GM18520 (cell line): ENCODE data around the gene UNK.
A peak's percentile ranks its signal among the peaks of the same experiment; 100 is the strongest.
"Not testable (repeated sequence)": the region's sequence is repeated elsewhere in the genome, so short reads cannot be mapped to it uniquely, and the experiment has no call there.

ENCODE experiments used
- ATAC-seq: cut with Tn5 transposase; IDR thresholded peaks from one replicate; pipeline ENCODE4 v1.9.1; 2021; ENCODE audit not compliant: unreplicated experiment

UNK gene

DNA sequence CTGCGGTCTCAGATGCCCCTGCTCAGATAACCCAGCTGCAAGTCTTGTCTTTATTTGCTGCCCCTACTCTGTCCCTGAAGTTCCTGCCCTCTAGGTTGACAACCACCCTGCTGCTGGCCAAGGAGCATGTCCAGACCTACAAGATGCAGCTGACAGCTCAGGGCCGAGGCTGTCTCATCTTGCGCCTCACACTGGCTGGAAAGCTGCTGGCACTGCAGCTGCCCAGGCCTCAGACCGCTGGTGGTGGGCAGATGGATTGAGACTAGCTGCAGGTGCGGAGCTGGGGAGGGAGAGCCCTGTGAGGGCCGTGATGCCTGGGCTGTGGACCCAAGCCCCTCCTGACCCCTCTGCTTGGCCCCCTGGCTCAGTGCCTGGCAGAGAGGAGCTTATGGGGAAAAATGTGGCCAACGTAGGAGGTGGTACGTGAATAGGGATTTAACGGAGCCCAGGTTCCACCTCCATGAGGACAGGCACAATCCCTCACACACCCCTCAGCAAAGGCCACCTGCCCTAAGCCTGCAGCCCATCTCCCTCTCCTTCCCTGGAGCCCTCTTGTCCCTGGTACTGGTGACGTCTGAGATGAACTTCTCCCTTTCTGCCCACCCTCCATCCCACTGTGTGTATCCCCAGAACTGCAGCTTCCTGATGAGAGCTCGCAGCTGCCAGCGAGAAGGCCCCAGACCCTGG is 11.3 kb upstream of the UNK start:
- no peak for ATAC-seq

DNA sequence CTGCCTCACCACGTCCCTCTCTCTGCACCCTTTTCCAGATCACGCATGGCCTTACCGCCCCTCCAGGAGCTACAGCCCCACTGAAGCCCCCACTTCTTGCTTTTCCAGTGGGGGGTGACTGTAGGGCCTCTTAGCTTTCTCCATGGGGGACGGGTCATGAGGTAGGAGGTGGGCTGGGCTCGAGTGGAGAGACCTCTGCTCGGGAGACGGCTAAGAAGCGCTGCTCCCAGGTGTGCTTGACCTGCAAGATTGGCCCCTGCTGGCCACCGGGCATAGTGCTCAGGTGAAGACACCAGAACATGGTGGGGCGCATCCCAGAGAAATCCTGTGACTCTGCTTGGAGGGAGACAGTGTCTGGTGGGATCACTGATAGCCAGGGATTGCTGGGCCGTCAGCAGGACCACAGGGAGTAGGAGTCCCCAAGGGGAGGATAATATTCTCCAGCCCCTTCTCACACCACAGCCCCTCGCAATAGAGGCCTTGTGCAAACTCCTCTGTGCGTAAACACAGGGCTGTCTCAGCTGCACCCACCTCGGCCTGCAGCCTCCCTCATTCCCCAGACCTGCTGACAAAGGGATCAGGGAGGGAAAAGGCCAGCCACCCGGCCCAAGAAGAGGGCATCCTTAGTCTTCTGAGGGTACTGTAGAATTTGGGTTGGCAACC is 10.7 kb upstream of the UNK start:
- ATAC-seq: no peak

DNA sequence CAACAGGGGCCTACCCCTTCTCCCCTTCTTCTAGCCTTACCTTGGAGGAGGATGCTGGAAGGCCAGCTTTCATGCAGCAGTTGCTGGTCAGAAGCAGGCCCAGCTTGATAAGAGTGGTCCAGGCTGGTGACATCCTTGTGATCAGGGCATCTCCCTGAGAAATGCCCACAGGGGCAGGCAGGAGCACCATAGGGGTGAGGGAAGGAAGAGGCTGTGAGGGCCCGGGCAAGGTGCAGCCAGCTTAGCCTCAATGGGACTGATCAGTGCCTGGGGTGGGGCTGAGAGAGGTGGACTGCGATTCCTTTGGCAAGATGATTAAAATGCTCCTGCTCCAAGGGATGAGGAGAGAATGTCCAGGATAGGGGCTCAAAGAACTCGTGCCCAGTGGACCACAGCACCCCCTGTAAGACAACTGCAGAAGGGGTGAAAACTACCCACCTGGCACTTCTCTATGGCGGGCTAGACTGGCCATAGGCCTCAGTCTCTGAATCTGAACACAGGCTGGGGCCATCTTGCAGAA is 10.1 kb upstream of the UNK start:
- no peak for ATAC-seq

DNA sequence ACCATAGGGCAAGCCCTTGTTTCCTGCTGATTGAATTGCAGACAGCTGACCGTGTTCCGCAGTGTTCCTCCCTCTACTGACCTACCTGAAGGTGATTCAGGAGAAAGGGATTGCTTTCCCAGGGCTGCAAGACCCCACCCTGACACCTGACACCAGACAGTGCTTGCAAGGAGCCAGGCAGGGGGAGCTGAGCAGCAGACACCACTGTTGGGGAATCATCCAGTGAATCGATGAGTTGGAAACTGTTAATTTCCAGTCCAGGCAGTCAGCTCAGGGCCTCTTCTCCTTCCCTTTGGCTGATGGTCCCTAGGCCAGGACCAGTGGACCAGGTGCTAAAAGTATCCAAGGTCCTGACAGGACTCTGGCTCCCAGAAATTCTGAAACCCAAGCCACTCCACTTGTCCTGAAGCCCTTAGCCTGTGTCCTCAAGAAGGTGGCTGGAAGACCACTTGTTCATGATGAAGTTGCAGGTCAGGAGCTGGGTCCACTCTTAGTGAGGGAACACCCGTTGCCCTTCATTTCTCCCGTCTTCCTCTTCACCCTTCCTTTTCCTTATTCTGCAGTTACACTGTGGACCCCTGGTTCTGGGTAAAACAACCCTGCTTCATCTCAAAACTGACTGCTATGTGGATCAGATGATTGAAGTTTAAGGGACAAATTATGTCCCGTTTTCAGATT is 9.5 kb upstream of the UNK start:
- no peak for ATAC-seq

GRCh38 chr17:75776386-75777295 is 8.0 kb upstream of the UNK start:
- ATAC-seq: no peak

DNA sequence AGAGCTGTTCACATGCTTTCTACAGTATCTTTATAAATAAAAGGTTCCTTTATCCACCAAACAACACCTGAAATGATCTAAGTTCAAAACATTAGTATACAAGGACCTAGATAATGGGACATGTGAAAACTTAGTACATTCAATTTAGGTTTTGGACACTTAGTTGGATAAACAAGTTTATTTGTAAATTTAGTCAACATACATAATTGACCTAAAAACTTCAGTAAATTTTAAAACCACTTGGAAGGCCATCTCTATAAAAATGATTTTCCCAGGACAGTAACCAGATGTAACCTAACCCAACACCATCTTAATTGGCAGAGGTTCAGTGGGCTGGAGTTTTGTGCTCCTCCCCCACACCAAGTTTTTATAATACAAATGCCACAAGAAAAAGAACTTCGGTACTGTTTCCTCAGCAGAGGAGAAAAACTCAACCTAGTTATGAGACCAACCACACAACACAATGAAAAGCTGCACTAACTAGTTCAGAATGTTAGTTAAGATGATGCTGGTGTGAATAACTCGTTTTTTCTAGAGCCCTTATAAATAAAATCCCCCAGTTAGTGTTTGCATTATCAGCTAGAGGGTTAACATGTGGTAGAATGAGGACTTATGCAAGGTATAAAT is 7.2 kb upstream of the UNK start:
- no peak for ATAC-seq

DNA sequence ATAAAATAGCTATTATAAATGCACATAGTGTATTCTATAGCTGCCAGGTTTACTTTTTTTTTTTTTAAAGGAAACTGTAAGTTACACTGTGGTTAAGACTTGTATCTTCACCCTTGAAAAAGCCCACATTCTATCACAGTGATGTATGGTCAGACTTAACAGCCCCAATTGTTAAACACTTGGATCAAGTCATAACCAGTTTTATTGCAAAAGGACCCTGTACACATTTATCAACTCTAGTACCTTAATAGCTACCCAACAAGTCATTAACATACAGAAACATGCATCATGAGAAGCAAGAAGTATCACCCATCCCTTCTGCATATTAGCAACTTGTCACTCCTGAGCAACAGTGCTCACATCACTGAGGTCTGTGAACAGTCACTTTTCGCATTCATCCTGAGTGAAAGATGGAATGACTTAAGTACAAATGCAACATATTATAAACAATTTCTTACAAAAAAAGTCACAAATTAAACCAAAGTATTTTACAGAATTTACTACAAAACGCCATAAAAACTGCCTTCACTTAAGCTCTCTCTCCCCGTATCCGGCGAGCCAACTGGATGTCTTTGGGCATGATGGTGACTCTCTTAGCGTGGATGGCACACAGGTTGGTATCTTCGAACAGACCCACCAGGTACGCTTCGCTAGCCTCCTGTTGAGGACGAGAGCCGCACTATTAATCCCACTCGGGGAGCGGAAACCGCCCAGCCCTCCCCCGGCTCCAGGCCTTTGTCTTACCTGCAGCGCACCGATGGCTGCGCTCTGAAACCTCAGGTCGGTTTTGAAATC is 6.3 kb upstream of the UNK start:
- ATAC-seq: not testable (repeated sequence)

- peak; percentile 1 for ATAC-seq
Observed at GRCh38 chr17:75778861-75779249, 5.8 kb upstream of the UNK start.

GRCh38 chr17:75779250-75779986 is 5.2 kb upstream of the UNK start:
- ATAC-seq: peak; percentile 69

DNA sequence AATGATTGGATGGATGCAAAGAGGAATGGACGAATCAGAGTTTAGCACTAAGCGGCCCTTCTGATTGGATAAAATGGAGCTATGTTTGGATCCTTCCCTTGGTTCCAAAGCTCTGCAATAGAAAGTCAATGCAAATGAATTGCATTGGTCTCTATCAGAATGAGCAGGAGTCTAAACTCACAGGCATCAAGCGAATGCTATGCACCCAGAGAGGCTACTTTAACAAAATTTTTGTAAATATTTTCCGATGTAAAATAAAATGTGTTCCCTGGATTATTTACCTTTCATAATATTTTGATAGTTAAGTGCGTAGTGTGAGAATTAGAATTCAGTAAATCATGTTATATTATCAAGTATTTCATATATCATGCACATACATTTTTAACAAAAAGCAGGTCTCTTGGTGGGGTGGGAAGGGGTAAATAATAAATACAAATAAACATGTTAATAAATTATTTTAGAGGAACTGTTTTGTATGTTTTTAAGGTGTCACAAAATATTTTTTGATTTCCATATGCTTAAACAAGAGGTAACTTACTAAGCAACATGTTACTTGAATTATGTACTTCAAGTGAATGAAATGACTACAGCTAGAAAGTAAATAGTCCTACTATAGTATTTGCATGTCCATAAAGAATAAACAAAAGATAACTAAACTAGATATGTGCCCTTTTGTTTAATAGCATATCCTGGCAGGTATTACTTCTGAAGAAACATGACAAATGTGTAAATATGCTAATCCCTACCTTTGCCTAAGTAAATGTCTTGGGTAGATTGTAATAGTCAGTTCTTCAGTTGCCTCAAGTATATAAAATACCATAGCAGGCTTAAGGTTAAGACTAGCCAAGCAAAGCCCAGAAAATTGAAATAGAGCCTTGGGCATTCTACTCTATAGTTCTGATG is 4.4 kb upstream of the UNK start:
- ATAC-seq: no peak

DNA sequence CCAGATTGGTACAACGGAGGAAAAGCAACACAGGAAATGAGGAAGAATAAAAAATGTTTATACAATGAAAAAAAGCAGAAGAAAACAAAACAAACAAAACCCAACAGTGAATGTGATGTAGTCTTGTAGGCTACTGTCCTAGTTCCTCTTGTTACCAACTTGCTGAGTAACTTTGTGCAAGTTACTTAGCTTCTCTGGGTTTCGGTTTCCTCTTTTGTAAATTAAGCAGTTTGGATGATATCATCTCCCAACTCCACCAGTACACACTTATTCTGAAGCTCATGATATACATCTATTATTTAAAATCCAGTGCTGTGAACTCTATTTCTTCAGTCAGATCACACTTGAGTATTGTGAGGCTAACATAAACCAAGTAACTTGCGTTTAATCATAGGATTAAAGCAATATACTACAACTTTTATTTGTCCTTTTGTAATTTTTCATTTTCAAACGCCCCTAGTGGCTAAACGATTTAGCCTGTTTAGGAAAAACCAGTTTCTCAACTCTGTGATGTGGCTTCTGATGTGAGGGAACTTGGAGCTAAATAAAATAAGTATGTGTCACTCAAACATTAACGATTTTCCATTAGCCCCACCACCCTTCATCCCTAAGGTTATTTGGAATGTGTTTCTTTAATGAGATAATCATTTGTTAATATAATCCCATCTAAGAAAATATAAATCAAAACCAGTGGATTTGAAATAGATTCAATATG is 1.4 kb upstream of the UNK start:
- ATAC-seq: no peak

- ATAC-seq: no peak
Observed at GRCh38 chr17:75783803-75784472, 668 bp upstream of the UNK start.

GRCh38 chr17:75785016-75785890 is 647 bp downstream of the UNK start:
- ATAC-seq: no peak

DNA sequence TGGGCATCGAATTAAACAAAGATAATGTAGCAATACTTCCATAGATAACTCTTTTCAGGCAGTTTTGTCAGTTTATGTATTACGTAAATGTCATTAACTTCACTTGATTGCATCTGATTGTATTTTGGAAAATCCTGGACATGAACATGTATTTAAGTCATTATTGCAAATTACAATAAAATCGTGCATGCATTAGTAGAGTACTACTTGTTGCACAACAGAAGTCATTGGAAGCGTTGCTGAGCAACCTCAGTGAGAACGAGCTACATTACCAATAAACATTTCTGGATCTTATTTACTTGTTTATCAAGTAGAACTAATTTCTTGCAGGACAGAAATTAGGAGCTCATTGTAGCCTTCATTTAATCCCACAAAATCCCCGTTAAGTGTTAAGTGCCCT is 6.6 kb downstream of the UNK start:
- no peak for ATAC-seq

DNA sequence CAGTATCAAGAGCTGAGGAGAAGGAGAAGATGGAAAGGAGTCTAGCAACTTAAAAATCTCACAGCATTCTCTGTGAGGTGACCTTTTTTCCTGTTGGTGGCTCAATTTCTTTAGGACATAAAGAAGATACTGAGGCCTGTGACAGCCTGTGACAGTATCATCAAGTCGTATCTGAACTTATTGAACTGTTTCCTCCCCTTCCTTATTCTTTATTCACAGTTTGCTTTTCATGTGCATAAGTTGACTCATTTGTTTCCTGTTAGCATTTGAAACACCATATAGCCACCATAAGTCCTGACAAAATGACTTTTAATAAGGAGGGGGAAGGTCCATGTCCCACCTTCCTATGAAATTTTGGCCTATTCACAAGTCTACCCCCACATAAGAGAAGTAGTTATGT is 8.9 kb downstream of the UNK start:
- ATAC-seq: no peak
